ENCODE results near the gene PARVB.

Gene PARVB

GRCh38 chr22:44023404-44024287 lies 456 bp upstream of the PARVB start:
- no peaks in the 10 kb centered on the region for H3K9me2 ChIP-seq (ENCODE audit: low read depth, low read length)
- TF ChIP-seq CTCF (IDR thresholded peaks at IDR 0.05; ENCODE audit: low read length): no peak
- no peak for TF ChIP-seq EZH2 (IDR thresholded peaks at IDR 0.05; ENCODE audit: borderline replicate concordance, low read length)
- H3K4me1 ChIP-seq (ENCODE audit: insufficient read depth, low read length, severe bottlenecking): peaks cover 55% of the 10 kb centered on the region
- peaks cover 12% of the 10 kb centered on the region; the same call in 1 of the 2 replicates for H3K79me2 ChIP-seq (ENCODE audit: insufficient read depth, low read length)
- H3F3A ChIP-seq (ENCODE audit: insufficient read depth, low read length): no peaks in the 10 kb centered on the region
- H2AFZ ChIP-seq (ENCODE audit: low read length): no peak overlapping the region
- peak overlapping the region; percentile 84 for H3K9ac ChIP-seq (ENCODE audit: low read length)
- no peaks in the 10 kb centered on the region for H3K36me3 ChIP-seq (ENCODE audit: insufficient read depth, low read length)
- H3K4me2 ChIP-seq (ENCODE audit: low read length): peak overlapping the region; percentile 73
- H3K27ac ChIP-seq (ENCODE audit: low read depth, low read length, poor library complexity, severe bottlenecking): peak overlapping the region; percentile 86
- no peaks in the 10 kb centered on the region for H3K27me3 ChIP-seq (ENCODE audit: insufficient read depth, low read length)
- H3K4me3 ChIP-seq (ENCODE audit: low read depth, low read length, poor library complexity, severe bottlenecking): peak overlapping the region; percentile 64
- H3K9me3 ChIP-seq (ENCODE audit: low read length): no peaks in the 10 kb centered on the region
- H4K20me1 ChIP-seq (ENCODE audit: insufficient read depth, low read length): no peaks in the 10 kb centered on the region

GRCh38 chr22:44025171-44026065 lies 1.3 kb downstream of the PARVB start:
- Histone ChIP-seq H2AFZ (ENCODE audit: low read length) (no peak overlapping the region), H3K4me3 (ENCODE audit: low read depth, low read length, poor library complexity, severe bottlenecking) (peak overlapping the region; percentile 64), H3K79me2 (ENCODE audit: insufficient read depth, low read length) (peaks cover 26% of the 10 kb centered on the region), H3K27ac (ENCODE audit: low read depth, low read length, poor library complexity, severe bottlenecking) (peak overlapping the region; percentile 84), H3K4me1 (ENCODE audit: insufficient read depth, low read length, severe bottlenecking) (peaks cover 71% of the 10 kb centered on the region), H3K9me3 (ENCODE audit: low read length) (no peaks in the 10 kb centered on the region), H3K27me3 (ENCODE audit: insufficient read depth, low read length) (no peaks in the 10 kb centered on the region), H3K36me3 (ENCODE audit: insufficient read depth, low read length) (no peaks in the 10 kb centered on the region), H4K20me1 (ENCODE audit: insufficient read depth, low read length) (no peaks in the 10 kb centered on the region), H3K9me2 (ENCODE audit: low read depth, low read length) (no peaks in the 10 kb centered on the region), H3K4me2 (ENCODE audit: low read length) (peak overlapping the region; percentile 66), H3F3A (ENCODE audit: insufficient read depth, low read length) (no peaks in the 10 kb centered on the region), H3K9ac (ENCODE audit: low read length) (peak overlapping the region; percentile 65)
- TF ChIP-seq CTCF (IDR thresholded peaks at IDR 0.05; ENCODE audit: low read length) (no peak), EZH2 (IDR thresholded peaks at IDR 0.05; ENCODE audit: borderline replicate concordance, low read length) (no peak)

GRCh38 chr22:44026066-44026629 lies 2.0 kb downstream of the PARVB start:
- peak overlapping the region; percentile 39; the same call in 1 of the 2 replicates for H3K9ac ChIP-seq (ENCODE audit: low read length)

More at GRCh38 chr22:44026066-44026629, 2.0 kb downstream of the PARVB start:
- no peaks in the 10 kb centered on the region for H3K9me3 ChIP-seq (ENCODE audit: low read length)
- peaks cover 77% of the 10 kb centered on the region for H3K4me1 ChIP-seq (ENCODE audit: insufficient read depth, low read length, severe bottlenecking)
- H4K20me1 ChIP-seq (ENCODE audit: insufficient read depth, low read length): no peaks in the 10 kb centered on the region
- peak overlapping the region; percentile 66 for H3K4me2 ChIP-seq (ENCODE audit: low read length)
- no peaks in the 10 kb centered on the region for H3F3A ChIP-seq (ENCODE audit: insufficient read depth, low read length)
- peak overlapping the region; percentile 84 for H3K27ac ChIP-seq (ENCODE audit: low read depth, low read length, poor library complexity, severe bottlenecking)
- peak overlapping the region; percentile 64 for H3K4me3 ChIP-seq (ENCODE audit: low read depth, low read length, poor library complexity, severe bottlenecking)
- H3K9me2 ChIP-seq (ENCODE audit: low read depth, low read length): no peaks in the 10 kb centered on the region
- H2AFZ ChIP-seq (ENCODE audit: low read length): no peak overlapping the region
- peaks cover 2% of the 10 kb centered on the region; the same call in 1 of the 2 replicates for H3K36me3 ChIP-seq (ENCODE audit: insufficient read depth, low read length)
- no peaks in the 10 kb centered on the region for H3K27me3 ChIP-seq (ENCODE audit: insufficient read depth, low read length)
- H3K79me2 ChIP-seq (ENCODE audit: insufficient read depth, low read length): peaks cover 29% of the 10 kb centered on the region
- TF ChIP-seq CTCF (IDR thresholded peaks at IDR 0.05; ENCODE audit: low read length) (no peak), EZH2 (IDR thresholded peaks at IDR 0.05; ENCODE audit: borderline replicate concordance, low read length) (no peak)

Data from OCI-LY1 (cell line).